HG03175 (cell line): ENCODE measurements around the gene ARID1A.

Experiments
- ATAC-seq: cut with Tn5 transposase; IDR thresholded peaks from one replicate; pipeline ENCODE4 v1.9.1; 2021; ENCODE audit warnings: mild to moderate bottlenecking, moderate library complexity; ENCODE audit not compliant: unreplicated experiment

Gene ARID1A

GRCh38 chr1:26754086-26754874, 58.5 kb downstream of the ARID1A start:
- ATAC-seq, result no peak

GRCh38 chr1:26758358-26758757, 62.5 kb downstream of the ARID1A start:
- no peak for ATAC-seq

GRCh38 chr1:26759531-26759930, 63.7 kb downstream of the ARID1A start:
- ATAC-seq, result no peak

- ATAC-seq, result no peak
Observed at GRCh38 chr1:26761217-26761616, 65.4 kb downstream of the ARID1A start.

- no peak for ATAC-seq
Observed at GRCh38 chr1:26767714-26768113, 71.9 kb downstream of the ARID1A start.

GRCh38 chr1:26768755-26769154, 72.9 kb downstream of the ARID1A start:
- ATAC-seq, result no peak

GRCh38 chr1:26771285-26771642, 75.4 kb downstream of the ARID1A start:
- no peak for ATAC-seq

GRCh38 chr1:26771643-26772321, 76.0 kb downstream of the ARID1A start:
- no peak for ATAC-seq

- ATAC-seq, result no peak
Observed at GRCh38 chr1:26772687-26773086, 76.9 kb downstream of the ARID1A start.

GRCh38 chr1:26774462-26774861, 78.6 kb downstream of the ARID1A start:
- ATAC-seq, result no peak

GRCh38 chr1:26775666-26776065, 79.9 kb downstream of the ARID1A start:
- no peak for ATAC-seq

- no peak for ATAC-seq
Observed at GRCh38 chr1:26779098-26779668, 83.4 kb downstream of the ARID1A start.

- ATAC-seq, result no peak
Observed at GRCh38 chr1:26780344-26780957, 84.6 kb downstream of the ARID1A start.

GRCh38 chr1:26781206-26781825, 85.5 kb downstream of the ARID1A start:
- ATAC-seq, result no peak

- ATAC-seq, result no peak
Observed at GRCh38 chr1:26782521-26783212, 86.9 kb downstream of the ARID1A start.

GRCh38 chr1:26783646-26784022, 87.8 kb downstream of the ARID1A start:
- no peak for ATAC-seq

- ATAC-seq, result no peak
Observed at GRCh38 chr1:26784023-26784871, 88.4 kb downstream of the ARID1A start.

GRCh38 chr1:26784886-26785285, 89.1 kb downstream of the ARID1A start:
- no peak for ATAC-seq

- ATAC-seq, result no peak
Observed at GRCh38 chr1:26785611-26786436, 90.0 kb downstream of the ARID1A start.
